Fibroblast of mammary gland (primary cell): ENCODE measurements around the gene TSPO2.

Experiments used
- DNase-seq: peaks from one replicate; pipeline ENCODE4 v3.0.0-alpha.2; 2010; ENCODE audit warnings: low read depth
- H3K4me3 ChIP-seq: 2 replicates; pipeline ENCODE4 v1.5.1; 2011; ENCODE audit warnings: low read depth, mild to moderate bottlenecking, low read length, moderate library complexity; ENCODE audit not compliant: control insufficient read depth
- CTCF ChIP-seq: conservative IDR thresholded peaks from 2 replicates; pipeline ENCODE4 v1.5.1; 2011; ENCODE audit warnings: low read depth, low read length, inconsistent platforms; ENCODE audit not compliant: control insufficient read depth, insufficient read depth

Gene TSPO2

GRCh38 chr6:41064841-41065240 lies 22.6 kb downstream of the TSPO2 start:
- no peak overlapping the region for H3K4me3 ChIP-seq
- TF ChIP-seq CTCF, result no peak
- DNase-seq, result no peak

GRCh38 chr6:41065550-41066026 lies 23.3 kb downstream of the TSPO2 start:
- no peak for DNase-seq
- H3K4me3 ChIP-seq, result no peak overlapping the region
- no peak for TF ChIP-seq CTCF

- peak; percentile 84 for DNase-seq
- TF ChIP-seq CTCF, result peak; percentile 82
- H3K4me3 ChIP-seq, result no peak overlapping the region
These were observed 24.6 kb downstream of the TSPO2 start for GRCh38 chr6:41066867-41067304.

GRCh38 chr6:41071501-41071922 lies 29.2 kb downstream of the TSPO2 start:
- no peak for DNase-seq
- TF ChIP-seq CTCF, result no peak
- H3K4me3 ChIP-seq, result peak overlapping the region; percentile 87

GRCh38 chr6:41071923-41072835 lies 29.9 kb downstream of the TSPO2 start, which contains the start of gene OARD1:
OARD1 (minus strand) TSS chr6:41072356; CDS start chr6:41071634, 722 bp downstream.
- peak; percentile 84 for DNase-seq
- peak within 1 kb of the TSS; percentile 87 for H3K4me3 ChIP-seq
- TF ChIP-seq CTCF, result no peak

GRCh38 chr6:41072836-41073202 lies 30.6 kb downstream of the TSPO2 start, which contains the start of gene NFYA:
NFYA (plus strand) TSS chr6:41072974; CDS start chr6:41079090, 6,116 bp downstream.
- no peak for TF ChIP-seq CTCF
- peak within 1 kb of the TSS; percentile 87 for H3K4me3 ChIP-seq
- peak; percentile 99 for DNase-seq
